Left lung (tissue), 10 donors: ENCODE results near the gene MUC2. TPM values are rescaled to one million over a fixed set of nuclear protein-coding genes. Genes with fewer than 3 reads are reported as not detected.
A peak's percentile ranks its signal among the peaks of the same experiment; 100 is the strongest.

Experiments
- ATAC-seq: fragments of 200-7000 bp; cut with Tn5 transposase; one replicate; pipeline ENCODE4 v1.9.1; 2020; ENCODE audit warnings: moderate library complexity
- DNase-seq, 4 donors: peaks; one replicate each; pipeline ENCODE4 v3.0.0-alpha.2; 2013 to 2020
- H3K27ac ChIP-seq, 2 donors: fragments of 200-600 bp; sonication (generic) in 1 of 2; one replicate each; pipeline versions ENCODE4 v1.5.0 to v1.8.0; 2020 to 2021
- H3K27me3 ChIP-seq, 2 donors: fragments of 200-600 bp; sonication (generic) in 1 of 2; one replicate each; pipeline versions ENCODE4 v1.5.0 to v1.8.0; 2020 to 2021
- H3K36me3 ChIP-seq, 2 donors: fragments of 200-600 bp; sonication (generic) in 1 of 2; one replicate each; pipeline versions ENCODE4 v1.5.0 to v1.8.0; 2020 to 2021
- H3K4me1 ChIP-seq, 2 donors: fragments of 200-600 bp; one replicate each; pipeline ENCODE4 v1.8.0; 2021
- H3K4me3 ChIP-seq, 2 donors: fragments of 200-600 bp; sonication (generic) in 1 of 2; one replicate each; pipeline versions ENCODE4 v1.5.0 to v1.8.0; 2020 to 2021; ENCODE audit warnings: mild to moderate bottlenecking in 1 of 2
- H3K9me3 ChIP-seq, 2 donors: fragments of 200-600 bp; sonication (generic) in 1 of 2; one replicate each; pipeline versions ENCODE4 v1.5.0 to v1.8.0; 2020 to 2021
- intact Hi-C, 2 donors: fragments of 100-400 bp; cut with DNase I; formaldehyde crosslinking; loops; one replicate each; pipeline versions ENCODE4 v1.11.2 to v1.14.2; 2022
- polyA plus RNA-seq, 6 donors: library from polyadenylated mRNA; unstranded; fragments of 120-200 nt; gene quantifications; one replicate each; pipeline ENCODE4 v1.2.1, GENCODE V29; 2013; ENCODE audit not compliant: insufficient read length in 6 of 6
- total RNA-seq, 2 donors: library from RNA; stranded (reverse); fragmentation: NEBNext Ultra II Directional; extraction: Animal tissue kit (Norgen Biotek cat#: 25700); gene quantifications; one replicate each; pipeline ENCODE4 v1.2.1, GENCODE V29; 2021
- TF ChIP-seq, protein P1 (sequence below), 2 donors: fragments of 200-600 bp; sonication (generic) in 1 of 2; IDR thresholded peaks; one replicate each; pipeline versions ENCODE4 v1.5.0 to v1.8.0; 2021; ENCODE audit warnings: antibody characterized with exemption in 2 of 2
- donor health status: DM: no; HTN: yes; CAD: no.
- donor health status: DM: no; HTN: no; CAD: no.

Gene MUC2
- total and polyA plus RNA-seq, 8 donors = 0.02 to 0.03 (median 0.03) TPM; not detected in 3

DNA sequence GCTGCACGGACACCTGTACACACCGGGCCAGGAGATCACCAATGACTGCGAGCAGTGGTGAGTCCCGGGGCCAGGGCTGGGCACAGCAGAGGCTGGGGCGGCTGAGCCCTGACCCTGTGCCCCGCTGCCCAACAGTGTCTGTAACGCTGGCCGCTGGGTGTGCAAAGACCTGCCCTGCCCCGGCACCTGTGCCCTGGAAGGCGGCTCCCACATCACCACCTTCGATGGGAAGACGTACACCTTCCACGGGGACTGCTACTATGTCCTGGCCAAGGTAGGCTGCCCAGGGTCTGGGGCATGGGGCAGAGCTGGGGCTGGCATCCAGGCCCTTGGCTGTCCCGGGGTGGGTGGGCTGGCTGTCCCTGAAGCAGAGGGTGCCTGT lies 7.7 kb downstream of the MUC2 start:
- H3K4me3 ChIP-seq = no peak overlapping the region

DNA sequence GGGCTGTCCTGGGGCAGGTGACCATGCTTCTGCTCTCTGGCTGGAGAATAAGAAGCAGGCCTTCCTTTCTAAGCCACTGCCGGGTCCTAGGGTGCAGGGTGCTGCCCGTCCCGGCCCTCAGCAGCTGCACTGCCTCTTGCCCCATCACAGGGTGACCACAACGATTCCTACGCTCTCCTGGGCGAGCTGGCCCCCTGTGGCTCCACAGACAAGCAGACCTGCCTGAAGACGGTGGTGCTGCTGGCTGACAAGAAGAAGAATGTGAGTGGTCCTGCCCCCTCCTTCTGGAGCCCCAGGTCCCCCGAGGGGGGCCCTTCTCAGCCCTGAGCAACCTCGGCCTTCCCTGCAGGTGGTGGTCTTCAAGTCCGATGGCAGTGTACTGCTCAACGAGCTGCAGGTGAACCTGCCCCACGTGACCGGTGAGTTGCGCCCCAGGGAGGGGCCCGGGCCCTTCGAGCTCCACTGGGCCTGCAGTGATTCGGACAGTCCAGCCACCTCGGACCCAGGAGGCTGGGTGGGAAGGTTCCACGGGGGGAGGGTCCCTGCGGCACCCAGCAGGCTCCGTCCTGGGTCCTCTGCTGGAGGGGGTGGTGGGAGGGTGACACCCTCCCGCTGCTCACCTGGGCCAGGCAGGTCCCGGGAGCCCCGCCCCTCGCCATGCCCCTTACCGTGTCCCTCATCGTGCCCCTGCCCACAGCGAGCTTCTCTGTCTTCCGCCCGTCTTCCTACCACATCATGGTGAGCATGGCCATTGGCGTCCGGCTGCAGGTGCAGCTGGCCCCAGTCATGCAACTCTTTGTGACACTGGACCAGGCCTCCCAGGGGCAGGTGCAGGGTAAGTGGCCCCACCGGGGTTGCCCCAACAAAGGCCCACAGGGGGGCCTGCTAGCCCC lies 8.3 kb downstream of the MUC2 start:
- ATAC-seq (no peak), DNase-seq (peak in 1 of 4 donors; percentile 71)
- Histone ChIP-seq H3K4me3 (no peak overlapping the region), H3K9me3 (no peaks in the 10 kb centered on the region), H3K27ac (no peak overlapping the region), H3K36me3 (no peaks in the 10 kb centered on the region), H3K27me3 (peaks cover 0 to 52% of the 10 kb centered on the region in 2 donors), H3K4me1 (no peaks in the 10 kb centered on the region)
- intact Hi-C loops = no loop called here
- TF ChIP-seq, protein P1, sequence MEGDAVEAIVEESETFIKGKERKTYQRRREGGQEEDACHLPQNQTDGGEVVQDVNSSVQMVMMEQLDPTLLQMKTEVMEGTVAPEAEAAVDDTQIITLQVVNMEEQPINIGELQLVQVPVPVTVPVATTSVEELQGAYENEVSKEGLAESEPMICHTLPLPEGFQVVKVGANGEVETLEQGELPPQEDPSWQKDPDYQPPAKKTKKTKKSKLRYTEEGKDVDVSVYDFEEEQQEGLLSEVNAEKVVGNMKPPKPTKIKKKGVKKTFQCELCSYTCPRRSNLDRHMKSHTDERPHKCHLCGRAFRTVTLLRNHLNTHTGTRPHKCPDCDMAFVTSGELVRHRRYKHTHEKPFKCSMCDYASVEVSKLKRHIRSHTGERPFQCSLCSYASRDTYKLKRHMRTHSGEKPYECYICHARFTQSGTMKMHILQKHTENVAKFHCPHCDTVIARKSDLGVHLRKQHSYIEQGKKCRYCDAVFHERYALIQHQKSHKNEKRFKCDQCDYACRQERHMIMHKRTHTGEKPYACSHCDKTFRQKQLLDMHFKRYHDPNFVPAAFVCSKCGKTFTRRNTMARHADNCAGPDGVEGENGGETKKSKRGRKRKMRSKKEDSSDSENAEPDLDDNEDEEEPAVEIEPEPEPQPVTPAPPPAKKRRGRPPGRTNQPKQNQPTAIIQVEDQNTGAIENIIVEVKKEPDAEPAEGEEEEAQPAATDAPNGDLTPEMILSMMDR (IDR thresholded peaks at IDR 0.05) = no peak

More for the DNA sequence above, 7.7 kb downstream of the MUC2 start:
- Histone ChIP-seq H3K27me3 (peaks cover 0 to 58% of the 10 kb centered on the region in 2 donors), H3K4me1 (no peaks in the 10 kb centered on the region), H3K36me3 (no peaks in the 10 kb centered on the region), H3K27ac (no peak overlapping the region), H3K9me3 (no peaks in the 10 kb centered on the region)
- DNase-seq = no peak
- intact Hi-C loops = no loop called here
- ATAC-seq = no peak
- TF ChIP-seq, protein P1 (IDR thresholded peaks at IDR 0.05) = no peak

DNA sequence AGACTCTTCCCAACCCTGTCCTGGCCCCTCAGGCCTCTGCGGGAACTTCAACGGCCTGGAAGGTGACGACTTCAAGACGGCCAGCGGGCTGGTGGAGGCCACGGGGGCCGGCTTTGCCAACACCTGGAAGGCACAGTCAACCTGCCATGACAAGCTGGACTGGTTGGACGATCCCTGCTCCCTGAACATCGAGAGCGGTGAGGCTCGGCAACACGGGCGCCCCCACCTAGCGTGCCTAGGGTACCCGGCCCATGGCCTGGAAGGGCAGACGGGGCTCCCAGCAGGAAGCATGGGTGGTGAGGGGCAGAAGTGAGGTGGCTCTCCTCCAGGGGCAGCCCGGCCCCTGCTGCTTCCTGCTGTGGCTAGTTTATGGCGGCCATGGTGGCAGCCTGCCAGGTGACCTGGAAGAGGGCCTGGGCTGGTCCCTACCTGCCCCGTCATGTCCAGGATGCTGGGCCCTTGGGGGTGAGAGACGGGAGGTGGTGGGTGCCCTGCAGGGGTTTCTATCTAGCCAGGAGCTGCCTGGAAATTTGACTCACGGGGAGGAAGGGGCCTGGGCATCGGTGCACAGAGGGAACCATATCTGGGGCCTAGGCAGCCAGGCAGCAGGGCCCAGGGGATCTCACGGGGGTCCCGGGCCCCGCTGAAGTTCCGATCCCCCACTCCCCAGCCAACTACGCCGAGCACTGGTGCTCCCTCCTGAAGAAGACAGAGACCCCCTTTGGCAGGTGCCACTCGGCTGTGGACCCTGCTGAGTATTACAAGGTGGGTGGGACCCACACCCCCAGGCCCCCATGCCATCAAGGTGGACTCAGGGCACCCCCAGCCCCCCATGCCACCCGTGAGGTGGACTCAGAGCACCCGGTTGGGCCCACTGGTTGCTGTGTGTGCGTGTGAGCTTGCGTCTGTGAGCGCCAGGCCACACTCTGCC lies 9.2 kb downstream of the MUC2 start:
- peaks cover 0 to 47% of the 10 kb centered on the region in 2 donors for H3K27me3 ChIP-seq
- DNase-seq (peak in 1 of 4 donors; percentile 70), ATAC-seq (no peak)
- no peaks in the 10 kb centered on the region for H3K36me3 ChIP-seq
- H3K4me3 ChIP-seq = no peak overlapping the region
- no peak overlapping the region for H3K27ac ChIP-seq
- H3K4me1 ChIP-seq = no peaks in the 10 kb centered on the region
- H3K9me3 ChIP-seq = no peaks in the 10 kb centered on the region
- TF ChIP-seq, protein P1 (IDR thresholded peaks at IDR 0.05) = no peak
- intact Hi-C loops = no loop called here

DNA sequence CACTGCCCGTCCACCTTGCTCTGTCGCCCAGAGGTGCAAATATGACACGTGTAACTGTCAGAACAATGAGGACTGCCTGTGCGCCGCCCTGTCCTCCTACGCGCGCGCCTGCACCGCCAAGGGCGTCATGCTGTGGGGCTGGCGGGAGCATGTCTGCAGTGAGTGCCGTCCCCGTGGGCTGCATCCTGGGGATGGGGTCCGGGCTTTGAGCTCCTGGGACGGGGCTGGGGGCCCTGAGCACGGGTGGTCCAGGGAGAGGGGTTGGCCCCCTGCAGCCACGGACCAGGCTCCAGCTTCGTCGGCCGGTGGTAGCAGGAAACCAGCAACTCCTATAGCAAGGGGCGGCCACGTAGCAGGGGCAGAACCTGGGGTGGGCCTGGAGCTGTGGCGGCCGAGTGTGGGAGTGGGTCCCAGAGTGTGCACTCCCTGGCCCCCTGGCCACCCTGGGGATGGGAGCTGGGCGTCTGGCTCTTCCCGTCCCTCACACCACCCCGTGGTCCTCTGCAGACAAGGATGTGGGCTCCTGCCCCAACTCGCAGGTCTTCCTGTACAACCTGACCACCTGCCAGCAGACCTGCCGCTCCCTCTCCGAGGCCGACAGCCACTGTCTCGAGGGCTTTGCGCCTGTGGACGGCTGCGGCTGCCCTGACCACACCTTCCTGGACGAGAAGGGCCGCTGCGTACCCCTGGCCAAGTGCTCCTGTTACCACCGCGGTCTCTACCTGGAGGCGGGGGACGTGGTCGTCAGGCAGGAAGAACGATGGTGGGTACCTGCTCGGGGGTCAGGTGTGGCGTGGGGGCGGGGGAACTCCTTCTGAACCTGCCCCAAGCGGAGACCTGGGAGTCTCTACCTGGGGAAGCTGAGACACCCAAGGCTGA lies 10.1 kb downstream of the MUC2 start:
- Histone ChIP-seq H3K36me3 (no peaks in the 10 kb centered on the region), H3K4me1 (no peaks in the 10 kb centered on the region), H3K27ac (no peak overlapping the region), H3K9me3 (no peaks in the 10 kb centered on the region), H3K4me3 (no peak overlapping the region), H3K27me3 (peaks cover 0 to 47% of the 10 kb centered on the region in 2 donors)
- TF ChIP-seq, protein P1 (IDR thresholded peaks at IDR 0.05) = no peak
- DNase-seq = peak in 2 of 4 donors; percentile 26 to 75
- ATAC-seq = no peak
- intact Hi-C loops = no loop called here
